Germinal center (tissue), 1 donor: ENCODE measurements around the gene TCN2.
A peak's percentile ranks its signal among the peaks of the same experiment; 100 is the strongest.
"Not testable (repeated sequence)": the region's sequence is repeated elsewhere in the genome, so short reads cannot be mapped to it uniquely, and the experiment has no call there.

Experiments used
- DNase-seq: peaks from one replicate; pipeline ENCODE4 v3.0.0; 2012; ENCODE audit warnings: mixed read lengths, low spot score

The TCN2 gene

GRCh38 chr22:30606455-30607299, at the start of gene TCN2:
TCN2 (plus strand) TSS chr22:30607174; CDS start chr22:30607332, 158 bp downstream.
- DNase-seq: peak; percentile 40

- DNase-seq: no peak
Measured at GRCh38 chr22:30557243-30557642, 49.7 kb upstream of the TCN2 start.

- no peak for DNase-seq
Measured at GRCh38 chr22:30559889-30560288, 47.1 kb upstream of the TCN2 start.

GRCh38 chr22:30560643-30561202, 46.3 kb upstream of the TCN2 start:
- peak; percentile 31 for DNase-seq

- DNase-seq: no peak
Measured at GRCh38 chr22:30561402-30562189, 45.4 kb upstream of the TCN2 start.

- DNase-seq: no peak
Measured at GRCh38 chr22:30562366-30562765, 44.6 kb upstream of the TCN2 start.

- no peak for DNase-seq
Measured at GRCh38 chr22:30564045-30564760, 42.8 kb upstream of the TCN2 start.

- DNase-seq: no peak
Measured at GRCh38 chr22:30564761-30565119, 42.2 kb upstream of the TCN2 start.

GRCh38 chr22:30565341-30565740, 41.6 kb upstream of the TCN2 start:
- DNase-seq: no peak

- DNase-seq: no peak
Measured at GRCh38 chr22:30566125-30566524, 40.8 kb upstream of the TCN2 start.

- not testable (repeated sequence) for DNase-seq
Measured at GRCh38 chr22:30567277-30567676, 39.7 kb upstream of the TCN2 start.

GRCh38 chr22:30568137-30568805, 38.7 kb upstream of the TCN2 start:
- no peak for DNase-seq

- no peak for DNase-seq
Measured at GRCh38 chr22:30569674-30570202, 37.2 kb upstream of the TCN2 start.

- DNase-seq: no peak
Measured at GRCh38 chr22:30572210-30572609, 34.8 kb upstream of the TCN2 start.

- no peak for DNase-seq
Measured at GRCh38 chr22:30572840-30573593, 34.0 kb upstream of the TCN2 start.

GRCh38 chr22:30573594-30574094, 33.3 kb upstream of the TCN2 start:
- no peak for DNase-seq

- no peak for DNase-seq
Measured at GRCh38 chr22:30574095-30574981, 32.6 kb upstream of the TCN2 start, which contains the start of gene GAL3ST1. GAL3ST1 (minus strand) TSS chr22:30574665; CDS start chr22:30557392, 17,273 bp downstream.

GRCh38 chr22:30574997-30575671, 31.8 kb upstream of the TCN2 start:
- no peak for DNase-seq

GRCh38 chr22:30575859-30576258, 31.1 kb upstream of the TCN2 start:
- no peak for DNase-seq
